HG03103 (cell line): ENCODE measurements around the gene REPIN1.

Experiments used
- ATAC-seq: cut with Tn5 transposase; IDR thresholded peaks from one replicate; pipeline ENCODE4 v1.9.1; 2021; ENCODE audit warnings: low read depth; ENCODE audit not compliant: unreplicated experiment

REPIN1 gene

DNA sequence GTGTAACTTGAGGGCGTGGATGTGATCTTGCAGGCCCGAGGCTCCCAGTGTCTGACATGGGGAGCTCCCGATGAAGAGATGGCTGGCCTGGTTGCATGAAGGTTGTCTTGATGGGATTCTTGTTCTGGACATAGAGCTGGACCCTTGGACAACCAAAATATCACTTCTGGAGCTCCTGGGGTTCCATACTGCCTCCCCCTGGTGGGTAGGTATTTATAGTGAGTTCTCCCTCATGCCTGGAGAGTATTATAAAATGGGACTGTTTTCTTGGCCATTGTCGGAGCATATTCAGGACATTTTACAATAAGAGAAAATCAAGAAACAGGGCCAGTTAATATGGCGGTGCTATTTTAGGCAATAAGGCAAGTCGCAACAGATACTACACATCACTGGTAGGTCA lies 49.2 kb downstream of the REPIN1 start:
- no peak for ATAC-seq

DNA sequence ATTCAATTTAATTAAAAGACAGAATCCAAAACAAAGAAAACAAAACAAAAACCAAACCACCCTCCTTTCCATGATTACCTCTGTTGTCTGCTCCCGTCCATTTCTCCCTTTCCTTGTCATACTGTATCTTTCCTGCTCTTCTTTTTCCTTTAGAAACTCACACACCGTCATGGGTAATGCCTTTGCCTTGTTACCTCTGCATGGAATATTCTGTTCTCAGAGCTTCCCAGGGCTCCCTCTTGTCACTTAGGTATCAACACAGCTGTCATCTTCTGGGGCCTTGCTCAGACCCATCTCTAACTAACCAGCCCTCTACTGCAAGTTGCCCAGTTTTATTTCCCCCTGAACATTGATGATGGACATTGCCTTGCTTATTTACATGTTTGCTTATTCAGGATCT lies 51.6 kb downstream of the REPIN1 start:
- no peak for ATAC-seq

DNA sequence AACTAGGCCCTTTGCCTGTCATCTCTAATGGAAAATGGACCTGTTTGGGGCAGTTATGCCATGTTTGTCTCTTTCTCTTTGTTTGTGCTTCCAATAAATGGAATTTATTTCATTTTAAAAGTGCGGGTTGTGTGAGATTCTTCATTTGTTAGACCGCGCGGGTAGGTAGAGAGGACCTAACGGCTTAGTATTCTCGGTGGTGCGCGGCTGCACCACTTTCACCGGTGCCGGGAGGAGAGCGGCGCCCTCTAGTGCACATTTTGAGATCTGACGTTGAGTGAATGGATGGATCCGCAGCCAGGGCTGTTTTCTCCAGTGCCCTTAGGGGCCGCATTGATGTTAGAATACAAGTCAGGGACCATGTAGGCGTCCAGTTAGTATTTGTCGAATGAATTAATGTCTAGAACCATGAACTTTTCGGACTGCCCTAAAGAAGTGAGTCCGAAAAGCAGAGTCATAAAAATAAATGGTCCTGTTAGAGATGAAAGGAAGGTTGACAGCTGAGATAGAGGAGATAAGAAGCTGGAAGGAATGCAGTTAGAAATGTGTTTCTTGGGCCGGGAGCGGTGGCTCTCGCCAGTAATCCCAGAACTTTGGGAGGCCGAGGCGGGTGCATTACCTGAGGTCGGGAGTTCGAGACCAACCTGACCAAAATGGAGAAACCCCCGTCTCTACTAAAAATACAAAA lies 52.5 kb downstream of the REPIN1 start:
- peak; percentile 85 for ATAC-seq

DNA sequence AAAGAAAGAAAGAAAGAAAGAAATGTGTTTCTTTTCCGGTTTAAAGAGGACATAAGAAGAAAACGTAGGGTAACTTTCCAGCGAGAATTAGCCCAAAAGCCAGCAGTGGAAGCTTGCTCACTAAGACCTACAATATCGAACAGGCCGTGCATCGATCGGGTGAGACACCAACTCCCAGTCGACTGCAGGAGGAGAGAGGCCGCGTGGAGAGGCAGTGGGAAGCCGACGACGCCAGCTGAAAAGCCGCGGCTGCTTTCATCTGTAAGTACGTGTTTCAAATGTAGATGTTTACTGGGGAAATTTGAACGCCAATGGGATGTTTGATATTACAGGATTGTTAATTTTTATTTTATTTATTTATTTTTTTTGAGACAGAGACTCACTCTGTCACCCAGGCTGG lies 53.2 kb downstream of the REPIN1 start:
- ATAC-seq, result no peak
